Measurements from ENCODE around the gene GJB5.

The GJB5 gene

GRCh38 chr1:34774957-34775356 lies 20.1 kb downstream of the GJB5 start:
- no peaks in the 10 kb centered on the region for H3K9me2 ChIP-seq (replicated peaks; ENCODE audit: insufficient read depth, low read length)
- TF ChIP-seq CTCF (IDR thresholded peaks at IDR 0.05; ENCODE audit: insufficient read depth, low read length, poor library complexity, severe bottlenecking) = no peak
- TF ChIP-seq EZH2phosphoT487 (conservative IDR thresholded peaks at IDR 0.05; ENCODE audit: low read length) = no peak
- H3K4me3 ChIP-seq (ENCODE audit: insufficient read depth, low read length, poor library complexity, severe bottlenecking) = no peak overlapping the region
- H3K9ac ChIP-seq (ENCODE audit: low read length) = no peak overlapping the region
- no peak overlapping the region for H3K27ac ChIP-seq (ENCODE audit: low read depth, low read length)
- H3K36me3 ChIP-seq (ENCODE audit: low read length) = no peaks in the 10 kb centered on the region
- H3K4me2 ChIP-seq (ENCODE audit: low read depth, low read length, poor library complexity, severe bottlenecking) = no peak overlapping the region
- H3K79me2 ChIP-seq (ENCODE audit: insufficient read depth, low read length) = no peaks in the 10 kb centered on the region
- H3K27me3 ChIP-seq (ENCODE audit: low read length) = no peaks in the 10 kb centered on the region
- no peak overlapping the region for H2AFZ ChIP-seq (ENCODE audit: low read depth, low read length, severe bottlenecking)
- no peaks in the 10 kb centered on the region; the same call in 1 of the 2 replicates for H4K20me1 ChIP-seq (ENCODE audit: low read depth, low read length)
- H3K9me3 ChIP-seq (ENCODE audit: insufficient read depth, low read length) = no peaks in the 10 kb centered on the region
- no peaks in the 10 kb centered on the region for H3F3A ChIP-seq (ENCODE audit: insufficient read depth)

- Histone ChIP-seq H3K27ac (ENCODE audit: low read depth, low read length) (no peak overlapping the region), H3K36me3 (ENCODE audit: low read length) (no peaks in the 10 kb centered on the region), H3K27me3 (ENCODE audit: low read length) (no peaks in the 10 kb centered on the region), H4K20me1 (ENCODE audit: low read depth, low read length) (no peaks in the 10 kb centered on the region; the same call in 1 of the 2 replicates), H2AFZ (ENCODE audit: low read depth, low read length, severe bottlenecking) (no peak overlapping the region), H3K9me2 (replicated peaks; ENCODE audit: insufficient read depth, low read length) (no peaks in the 10 kb centered on the region), H3K79me2 (ENCODE audit: insufficient read depth, low read length) (no peaks in the 10 kb centered on the region), H3K9ac (ENCODE audit: low read length) (no peak overlapping the region), H3K9me3 (ENCODE audit: insufficient read depth, low read length) (no peaks in the 10 kb centered on the region), H3K4me3 (ENCODE audit: insufficient read depth, low read length, poor library complexity, severe bottlenecking) (no peak overlapping the region), H3F3A (ENCODE audit: insufficient read depth) (no peaks in the 10 kb centered on the region), H3K4me2 (ENCODE audit: low read depth, low read length, poor library complexity, severe bottlenecking) (no peak overlapping the region)
- TF ChIP-seq CTCF (IDR thresholded peaks at IDR 0.05; ENCODE audit: insufficient read depth, low read length, poor library complexity, severe bottlenecking) (no peak), EZH2phosphoT487 (conservative IDR thresholded peaks at IDR 0.05; ENCODE audit: low read length) (no peak)
Observed at GRCh38 chr1:34776911-34777310, 22.1 kb downstream of the GJB5 start.

- Histone ChIP-seq H3K9ac (ENCODE audit: low read length) (no peak overlapping the region), H3K36me3 (ENCODE audit: low read length) (no peaks in the 10 kb centered on the region), H3K79me2 (ENCODE audit: insufficient read depth, low read length) (no peaks in the 10 kb centered on the region), H3K4me2 (ENCODE audit: low read depth, low read length, poor library complexity, severe bottlenecking) (no peak overlapping the region), H3K9me3 (ENCODE audit: insufficient read depth, low read length) (no peaks in the 10 kb centered on the region), H3K4me3 (ENCODE audit: insufficient read depth, low read length, poor library complexity, severe bottlenecking) (no peak overlapping the region), H2AFZ (ENCODE audit: low read depth, low read length, severe bottlenecking) (no peak overlapping the region), H3F3A (ENCODE audit: insufficient read depth) (no peaks in the 10 kb centered on the region), H3K27me3 (ENCODE audit: low read length) (no peaks in the 10 kb centered on the region), H4K20me1 (ENCODE audit: low read depth, low read length) (no peaks in the 10 kb centered on the region; the same call in 1 of the 2 replicates), H3K9me2 (replicated peaks; ENCODE audit: insufficient read depth, low read length) (no peaks in the 10 kb centered on the region), H3K27ac (ENCODE audit: low read depth, low read length) (no peak overlapping the region)
- TF ChIP-seq EZH2phosphoT487 (conservative IDR thresholded peaks at IDR 0.05; ENCODE audit: low read length) = no peak
- TF ChIP-seq CTCF (IDR thresholded peaks at IDR 0.05; ENCODE audit: insufficient read depth, low read length, poor library complexity, severe bottlenecking) = no peak
Observed at GRCh38 chr1:34777519-34778321, 22.9 kb downstream of the GJB5 start.
